ENCODE data around the gene COPG2.

DNA sequence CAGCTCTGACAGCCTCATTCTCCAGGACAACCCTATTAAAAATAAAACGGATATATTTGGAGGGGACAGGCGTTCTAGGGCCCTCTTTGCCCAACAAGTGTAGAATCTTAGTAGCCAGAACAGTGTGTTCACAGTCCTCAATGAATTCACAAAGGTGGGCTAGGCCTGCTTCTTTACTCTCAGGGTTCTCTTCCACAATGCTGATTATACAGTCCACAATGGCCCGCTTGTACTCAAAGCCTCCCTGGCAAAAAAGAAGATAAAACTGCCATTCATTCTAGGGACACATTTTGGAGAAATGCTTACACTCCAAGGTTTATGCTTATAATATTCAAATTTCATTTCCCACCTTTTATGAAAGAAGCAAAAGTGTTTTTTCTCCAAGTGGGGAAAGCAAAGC, 114.1 kb downstream of the COPG2 start:
- TF ChIP-seq RAD21 (conservative IDR thresholded peaks at IDR 0.05) = no peak
- TF ChIP-seq, protein P1, sequence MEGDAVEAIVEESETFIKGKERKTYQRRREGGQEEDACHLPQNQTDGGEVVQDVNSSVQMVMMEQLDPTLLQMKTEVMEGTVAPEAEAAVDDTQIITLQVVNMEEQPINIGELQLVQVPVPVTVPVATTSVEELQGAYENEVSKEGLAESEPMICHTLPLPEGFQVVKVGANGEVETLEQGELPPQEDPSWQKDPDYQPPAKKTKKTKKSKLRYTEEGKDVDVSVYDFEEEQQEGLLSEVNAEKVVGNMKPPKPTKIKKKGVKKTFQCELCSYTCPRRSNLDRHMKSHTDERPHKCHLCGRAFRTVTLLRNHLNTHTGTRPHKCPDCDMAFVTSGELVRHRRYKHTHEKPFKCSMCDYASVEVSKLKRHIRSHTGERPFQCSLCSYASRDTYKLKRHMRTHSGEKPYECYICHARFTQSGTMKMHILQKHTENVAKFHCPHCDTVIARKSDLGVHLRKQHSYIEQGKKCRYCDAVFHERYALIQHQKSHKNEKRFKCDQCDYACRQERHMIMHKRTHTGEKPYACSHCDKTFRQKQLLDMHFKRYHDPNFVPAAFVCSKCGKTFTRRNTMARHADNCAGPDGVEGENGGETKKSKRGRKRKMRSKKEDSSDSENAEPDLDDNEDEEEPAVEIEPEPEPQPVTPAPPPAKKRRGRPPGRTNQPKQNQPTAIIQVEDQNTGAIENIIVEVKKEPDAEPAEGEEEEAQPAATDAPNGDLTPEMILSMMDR (IDR thresholded peaks at IDR 0.05; ENCODE audit: poor library complexity, severe bottlenecking) = no peak
- no peak for TF ChIP-seq TAF1 (IDR thresholded peaks at IDR 0.05; ENCODE audit: low read depth)
- no peak for TF ChIP-seq EZH2 (IDR thresholded peaks at IDR 0.05; ENCODE audit: borderline replicate concordance, insufficient read depth, low read length, poor library complexity, severe bottlenecking)
- peak; percentile 4 for TF ChIP-seq POLR2AphosphoS5 (IDR thresholded peaks at IDR 0.05)
- no peak for TF ChIP-seq EP300 (conservative IDR thresholded peaks at IDR 0.05; ENCODE audit: poor library complexity, severe bottlenecking)
- TF ChIP-seq, protein P2, sequence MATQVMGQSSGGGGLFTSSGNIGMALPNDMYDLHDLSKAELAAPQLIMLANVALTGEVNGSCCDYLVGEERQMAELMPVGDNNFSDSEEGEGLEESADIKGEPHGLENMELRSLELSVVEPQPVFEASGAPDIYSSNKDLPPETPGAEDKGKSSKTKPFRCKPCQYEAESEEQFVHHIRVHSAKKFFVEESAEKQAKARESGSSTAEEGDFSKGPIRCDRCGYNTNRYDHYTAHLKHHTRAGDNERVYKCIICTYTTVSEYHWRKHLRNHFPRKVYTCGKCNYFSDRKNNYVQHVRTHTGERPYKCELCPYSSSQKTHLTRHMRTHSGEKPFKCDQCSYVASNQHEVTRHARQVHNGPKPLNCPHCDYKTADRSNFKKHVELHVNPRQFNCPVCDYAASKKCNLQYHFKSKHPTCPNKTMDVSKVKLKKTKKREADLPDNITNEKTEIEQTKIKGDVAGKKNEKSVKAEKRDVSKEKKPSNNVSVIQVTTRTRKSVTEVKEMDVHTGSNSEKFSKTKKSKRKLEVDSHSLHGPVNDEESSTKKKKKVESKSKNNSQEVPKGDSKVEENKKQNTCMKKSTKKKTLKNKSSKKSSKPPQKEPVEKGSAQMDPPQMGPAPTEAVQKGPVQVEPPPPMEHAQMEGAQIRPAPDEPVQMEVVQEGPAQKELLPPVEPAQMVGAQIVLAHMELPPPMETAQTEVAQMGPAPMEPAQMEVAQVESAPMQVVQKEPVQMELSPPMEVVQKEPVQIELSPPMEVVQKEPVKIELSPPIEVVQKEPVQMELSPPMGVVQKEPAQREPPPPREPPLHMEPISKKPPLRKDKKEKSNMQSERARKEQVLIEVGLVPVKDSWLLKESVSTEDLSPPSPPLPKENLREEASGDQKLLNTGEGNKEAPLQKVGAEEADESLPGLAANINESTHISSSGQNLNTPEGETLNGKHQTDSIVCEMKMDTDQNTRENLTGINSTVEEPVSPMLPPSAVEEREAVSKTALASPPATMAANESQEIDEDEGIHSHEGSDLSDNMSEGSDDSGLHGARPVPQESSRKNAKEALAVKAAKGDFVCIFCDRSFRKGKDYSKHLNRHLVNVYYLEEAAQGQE (IDR thresholded peaks at IDR 0.05; ENCODE audit: borderline replicate concordance) = no peak
- no peak for TF ChIP-seq SMC3 (conservative IDR thresholded peaks at IDR 0.05; ENCODE audit: poor library complexity)
